DND-41 (cell line): Measurements from ENCODE around the gene SPC24.

Experiments used
- ATAC-seq: fragments of 200-7000 bp; cut with Tn5 transposase; 3 replicates; pipeline ENCODE4 v1.9.1; 2021; ENCODE audit warnings: low read depth; ENCODE audit not compliant: insufficient read depth
- DNase-seq: peaks from one replicate; pipeline ENCODE4 v3.0.0-alpha.2; 2020
- H2AFZ ChIP-seq: 2 replicates; pipeline ENCODE4 v1.6.0; 2012; ENCODE audit warnings: low read depth, low read length
- H3K27ac ChIP-seq: 2 replicates; pipeline ENCODE4 v1.5.1; 2012; ENCODE audit warnings: low read length, inconsistent platforms
- H3K27me3 ChIP-seq: fragments of 200-600 bp; sonication (generic); 2 replicates; pipeline ENCODE4 v1.6.0; 2012; ENCODE audit warnings: low read length, mild to moderate bottlenecking, inconsistent platforms; ENCODE audit not compliant: insufficient read depth, poor library complexity
- H3K36me3 ChIP-seq: 2 replicates; pipeline ENCODE4 v1.5.1; 2012; ENCODE audit warnings: low read length, inconsistent platforms; ENCODE audit not compliant: insufficient read depth
- H3K4me1 ChIP-seq: 2 replicates; pipeline ENCODE4 v1.5.1; 2012; ENCODE audit warnings: mild to moderate bottlenecking, low read length; ENCODE audit not compliant: insufficient read depth
- H3K4me2 ChIP-seq: 2 replicates; pipeline ENCODE4 v1.6.0; 2012; ENCODE audit warnings: mild to moderate bottlenecking, moderate library complexity, low read length, inconsistent platforms; ENCODE audit not compliant: insufficient read depth
- H3K4me3 ChIP-seq, 2 experiments: fragments of 200-600 bp in 1 of 2; shearing (Covaris generic) in 1 of 2; 2 replicates each; pipeline ENCODE4 v1.5.1; 2012 to 2016; ENCODE audit warnings: inconsistent platforms in 2 of 2, low read length in 2 of 2, mild to moderate bottlenecking in 2 of 2, low read depth in 1 of 2, moderate library complexity in 1 of 2
- H3K79me2 ChIP-seq: 2 replicates; pipeline ENCODE4 v1.6.0; 2012; ENCODE audit warnings: low read length, inconsistent platforms; ENCODE audit not compliant: insufficient read depth
- H3K9ac ChIP-seq: 2 replicates; pipeline ENCODE4 v1.6.0; 2012; ENCODE audit warnings: low read depth, mild to moderate bottlenecking, inconsistent platforms, low read length, moderate library complexity
- H3K9me3 ChIP-seq: 2 replicates; pipeline ENCODE4 v1.5.1; 2012; ENCODE audit warnings: low read length, moderate library complexity, mild to moderate bottlenecking, inconsistent platforms; ENCODE audit not compliant: insufficient read depth, severe bottlenecking
- H4K20me1 ChIP-seq: 2 replicates; pipeline ENCODE4 v1.6.0; 2012; ENCODE audit warnings: low read length; ENCODE audit not compliant: insufficient read depth
- EZH2 ChIP-seq: IDR thresholded peaks from 3 replicates; pipeline ENCODE4 v1.6.1; 2012; ENCODE audit warnings: borderline replicate concordance, low read depth, mild to moderate bottlenecking, moderate library complexity, low read length, inconsistent platforms; ENCODE audit not compliant: severe bottlenecking
- TF ChIP-seq, protein P1 (sequence below): IDR thresholded peaks from 2 replicates; pipeline ENCODE4 v1.5.1; 2012; ENCODE audit warnings: borderline replicate concordance, low read length, moderate library complexity, mild to moderate bottlenecking; ENCODE audit not compliant: poor library complexity, severe bottlenecking; ENCODE audit errors: extremely low read depth

Gene SPC24

DNA sequence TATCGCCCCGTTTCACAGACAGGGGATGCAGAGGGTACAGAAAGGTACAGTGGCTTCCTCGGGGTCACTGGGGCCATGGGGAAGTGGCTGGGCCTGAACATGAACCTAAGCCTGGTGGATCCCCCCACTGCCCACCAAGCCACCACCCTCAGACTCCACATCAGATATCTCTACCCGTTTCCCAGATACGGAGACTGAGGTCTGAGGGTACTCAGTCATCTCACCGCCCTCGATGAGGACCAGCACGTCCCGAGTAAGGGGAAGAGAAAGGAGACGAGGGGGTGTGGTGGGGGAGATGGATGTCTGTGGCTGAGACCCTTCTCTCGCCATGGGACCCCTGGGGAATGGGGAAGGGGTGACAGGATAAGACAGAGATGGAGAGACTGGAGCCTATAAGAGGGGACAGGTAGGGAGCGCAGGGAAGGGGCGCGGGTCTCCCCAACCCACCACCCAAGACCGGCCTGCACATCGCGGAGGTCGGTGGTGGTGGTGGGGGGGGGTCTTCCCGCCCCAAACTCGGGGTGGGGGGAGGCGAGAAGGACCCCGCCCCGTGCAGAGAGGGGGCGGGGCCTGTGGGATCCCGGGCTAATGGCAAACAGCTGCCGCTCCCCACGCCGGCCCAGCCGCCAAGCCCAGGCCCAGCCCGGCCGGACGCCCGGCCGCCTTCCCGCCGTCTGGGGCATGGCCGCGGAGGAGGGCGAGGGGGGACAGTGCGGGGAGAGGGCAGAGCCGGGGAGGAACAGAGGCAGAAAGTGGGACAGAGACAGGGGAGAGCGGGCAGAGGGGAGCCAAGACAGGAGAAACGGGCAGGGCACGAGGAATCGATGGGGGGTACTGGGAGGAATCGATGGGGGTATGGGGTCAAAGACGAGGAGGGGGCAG, 41.1 kb upstream of the SPC24 start:
- H3K4me3 ChIP-seq, result peak overlapping the region; percentile 30 to 68; a peak in 3 of 4 replicates
- H3K4me1 ChIP-seq, result peaks cover 16% of the 10 kb centered on the region
- peak overlapping the region; percentile 57; the same call in 1 of the 2 replicates for H3K27ac ChIP-seq
- DNase-seq (no peak), ATAC-seq (peak; percentile 13; the same call in 2 of the 3 replicates)
- peak overlapping the region; percentile 93 for H3K4me2 ChIP-seq
- H3K27me3 ChIP-seq, result no peaks in the 10 kb centered on the region
- H3K79me2 ChIP-seq, result no peaks in the 10 kb centered on the region
- no peaks in the 10 kb centered on the region for H3K9me3 ChIP-seq
- H3K36me3 ChIP-seq, result no peaks in the 10 kb centered on the region
- peak overlapping the region; percentile 83 for H2AFZ ChIP-seq
- TF ChIP-seq, protein P1, sequence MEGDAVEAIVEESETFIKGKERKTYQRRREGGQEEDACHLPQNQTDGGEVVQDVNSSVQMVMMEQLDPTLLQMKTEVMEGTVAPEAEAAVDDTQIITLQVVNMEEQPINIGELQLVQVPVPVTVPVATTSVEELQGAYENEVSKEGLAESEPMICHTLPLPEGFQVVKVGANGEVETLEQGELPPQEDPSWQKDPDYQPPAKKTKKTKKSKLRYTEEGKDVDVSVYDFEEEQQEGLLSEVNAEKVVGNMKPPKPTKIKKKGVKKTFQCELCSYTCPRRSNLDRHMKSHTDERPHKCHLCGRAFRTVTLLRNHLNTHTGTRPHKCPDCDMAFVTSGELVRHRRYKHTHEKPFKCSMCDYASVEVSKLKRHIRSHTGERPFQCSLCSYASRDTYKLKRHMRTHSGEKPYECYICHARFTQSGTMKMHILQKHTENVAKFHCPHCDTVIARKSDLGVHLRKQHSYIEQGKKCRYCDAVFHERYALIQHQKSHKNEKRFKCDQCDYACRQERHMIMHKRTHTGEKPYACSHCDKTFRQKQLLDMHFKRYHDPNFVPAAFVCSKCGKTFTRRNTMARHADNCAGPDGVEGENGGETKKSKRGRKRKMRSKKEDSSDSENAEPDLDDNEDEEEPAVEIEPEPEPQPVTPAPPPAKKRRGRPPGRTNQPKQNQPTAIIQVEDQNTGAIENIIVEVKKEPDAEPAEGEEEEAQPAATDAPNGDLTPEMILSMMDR, result no peak
- TF ChIP-seq EZH2, result no peak
- H3K9ac ChIP-seq, result peak overlapping the region; percentile 67
- no peaks in the 10 kb centered on the region for H4K20me1 ChIP-seq

DNA sequence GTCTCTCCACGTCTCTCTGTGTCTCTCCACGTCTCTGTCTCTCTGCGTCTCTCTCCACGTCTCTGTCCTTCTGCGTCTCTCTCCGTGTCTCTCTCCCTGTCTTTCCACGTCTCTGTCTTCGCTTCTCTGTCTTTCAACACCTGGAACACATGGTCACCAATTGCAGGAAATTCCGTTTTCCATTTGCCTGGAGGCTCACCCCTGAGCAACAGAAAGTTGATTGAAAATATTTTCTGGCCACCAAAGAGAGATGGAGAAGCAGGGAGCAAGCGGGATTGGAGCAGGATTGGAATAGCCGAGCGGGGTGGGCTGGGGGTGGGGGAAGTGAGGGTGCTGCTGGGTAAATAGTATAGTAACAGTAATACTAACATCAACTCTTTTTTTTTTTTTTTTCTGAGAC, 40.1 kb upstream of the SPC24 start:
- Histone ChIP-seq H3K27ac (no peak overlapping the region), H3K36me3 (no peaks in the 10 kb centered on the region), H3K4me1 (peaks cover 16% of the 10 kb centered on the region), H3K4me3 (no peak overlapping the region), H3K9ac (no peak overlapping the region), H3K4me2 (no peak overlapping the region), H2AFZ (no peak overlapping the region), H3K27me3 (no peaks in the 10 kb centered on the region), H4K20me1 (no peaks in the 10 kb centered on the region), H3K79me2 (no peaks in the 10 kb centered on the region), H3K9me3 (no peaks in the 10 kb centered on the region)
- DNase-seq (no peak), ATAC-seq (no peak)
- TF ChIP-seq, protein P1, result no peak

DNA sequence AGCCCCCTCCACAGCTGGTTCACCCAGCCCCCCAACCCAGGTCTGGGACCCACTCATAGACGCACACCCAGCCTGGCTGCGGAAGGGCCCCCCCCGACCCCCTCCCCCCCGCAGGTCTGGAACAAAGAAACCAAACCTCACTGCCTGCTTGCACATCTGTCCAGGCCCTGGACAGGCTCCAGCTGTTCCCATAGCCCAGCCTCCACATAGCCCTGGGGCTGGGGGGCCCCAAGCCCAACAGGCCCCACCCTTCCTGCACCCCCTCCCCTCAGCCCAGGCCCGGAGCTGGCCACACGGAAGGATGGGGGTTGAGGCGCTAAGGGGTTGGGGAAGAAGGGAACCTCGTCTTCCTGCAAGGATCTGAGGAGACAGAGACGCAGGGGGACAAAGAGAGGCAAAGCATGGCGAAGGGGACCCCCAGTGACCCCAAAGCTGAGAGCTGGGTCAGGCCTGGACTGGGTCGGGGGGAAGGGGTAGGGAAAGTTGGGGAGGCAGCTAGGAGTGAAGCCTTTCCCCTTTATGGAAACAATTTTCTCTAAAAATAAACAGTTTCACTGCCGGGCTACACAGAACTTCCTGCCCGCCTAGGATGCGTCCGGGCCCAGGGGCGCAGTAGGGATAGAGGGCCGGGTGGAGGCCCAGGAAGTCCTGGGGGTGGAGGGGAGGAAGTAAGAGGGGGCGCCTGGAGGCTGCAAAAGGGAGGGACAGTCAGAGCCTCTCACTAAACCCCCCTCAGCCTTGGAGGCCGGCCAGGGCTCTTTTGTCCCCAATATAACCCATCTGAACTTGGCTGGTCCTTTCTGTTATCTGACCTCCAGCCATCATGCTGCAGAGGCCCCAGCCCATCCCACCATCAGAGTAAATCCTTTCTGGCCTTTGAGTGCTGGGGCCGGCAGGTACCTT, 39.3 kb upstream of the SPC24 start:
- Histone ChIP-seq H3K9me3 (no peaks in the 10 kb centered on the region), H3K27ac (no peak overlapping the region), H4K20me1 (no peaks in the 10 kb centered on the region), H3K4me3 (no peak overlapping the region), H3K4me1 (peaks cover 16% of the 10 kb centered on the region), H3K79me2 (no peaks in the 10 kb centered on the region), H3K9ac (no peak overlapping the region), H2AFZ (no peak overlapping the region), H3K27me3 (no peaks in the 10 kb centered on the region), H3K36me3 (no peaks in the 10 kb centered on the region), H3K4me2 (no peak overlapping the region)
- TF ChIP-seq, protein P1, result no peak
- TF ChIP-seq EZH2, result no peak
- ATAC-seq, result no peak
- DNase-seq, result no peak
